WTC11 (cell line): ENCODE results near the gene ABHD16B.

Experiments
- CTCF ChIP-seq: fragments of 200-600 bp; IDR thresholded peaks from 2 replicates; pipeline ENCODE4 v1.8.0; 2022; ENCODE audit warnings: antibody characterized with exemption
- E2F1 ChIP-seq: sonication (generic); formaldehyde crosslinking; IDR thresholded peaks from 2 replicates; pipeline ENCODE4 v1.8.0; 2022; ENCODE audit warnings: mild to moderate bottlenecking, missing genetic modification reagents
- E2F4 ChIP-seq: sonication (generic); formaldehyde crosslinking; IDR thresholded peaks from 2 replicates; pipeline ENCODE4 v1.8.1; 2022; ENCODE audit warnings: low read depth, mild to moderate bottlenecking, moderate library complexity, missing genetic modification reagents, borderline replicate concordance
- FOXJ3 ChIP-seq: sonication (generic); formaldehyde crosslinking; IDR thresholded peaks from 2 replicates; pipeline ENCODE4 v1.9.0; 2021; ENCODE audit warnings: missing genetic modification reagents, mild to moderate bottlenecking, borderline replicate concordance
- HMGXB4 ChIP-seq: sonication (generic); formaldehyde crosslinking; IDR thresholded peaks from 2 replicates; pipeline ENCODE4 v1.8.1; 2023; ENCODE audit warnings: mild to moderate bottlenecking, moderate library complexity, missing genetic modification reagents
- NFYB ChIP-seq: sonication (generic); formaldehyde crosslinking; conservative IDR thresholded peaks from 2 replicates; pipeline ENCODE4 v1.8.0; 2022; ENCODE audit warnings: low read depth, missing genetic modification reagents
- TCF7 ChIP-seq: sonication (generic); formaldehyde crosslinking; IDR thresholded peaks from 2 replicates; pipeline ENCODE4 v1.8.0; 2022; ENCODE audit warnings: mild to moderate bottlenecking, low read depth, missing genetic modification reagents, moderate library complexity
- TEAD4 ChIP-seq: sonication (generic); formaldehyde crosslinking; IDR thresholded peaks from 2 replicates; pipeline ENCODE4 v1.8.0; 2022; ENCODE audit warnings: mild to moderate bottlenecking, missing genetic modification reagents
- ZMAT4 ChIP-seq: fragments of 250-450 bp; sonication (Bioruptor Pico); IDR thresholded peaks from 2 replicates; pipeline ENCODE4 v1.9.0; 2021; ENCODE audit warnings: mild to moderate bottlenecking

GRCh38 chr20:63892402-63892801, 31.1 kb downstream of the ABHD16B start:
- no peak for TF ChIP-seq E2F1 (CRISPR knock-in tag)
- TF ChIP-seq CTCF, result no peak
- TF ChIP-seq E2F4 (CRISPR knock-in tag), result no peak
- no peak for TF ChIP-seq TCF7 (CRISPR knock-in tag)
- no peak for TF ChIP-seq NFYB (CRISPR knock-in tag)
- TF ChIP-seq ZMAT4 (CRISPR knock-in tag), result no peak
- no peak for TF ChIP-seq HMGXB4
- TF ChIP-seq TEAD4 (CRISPR knock-in tag), result no peak
- no peak for TF ChIP-seq FOXJ3 (CRISPR knock-in tag)
